Measurements from ENCODE around the gene ZNF521.
"Not testable (repeated sequence)": the region's sequence is repeated elsewhere in the genome, so short reads cannot be mapped to it uniquely, and the experiment has no call there.

The ZNF521 gene

GRCh38 chr18:25044694-25045093, 307.3 kb downstream of the ZNF521 start:
- no peak for DNase-seq (ENCODE audit: low spot score in 2 of 2)
- no peaks in the 10 kb centered on the region for H3K36me3 ChIP-seq (replicated peaks)
- peaks cover 3% of the 10 kb centered on the region; the same call in 1 of the 2 replicates for H3K4me1 ChIP-seq
- no peak overlapping the region for H3K4me3 ChIP-seq
- H3K27me3 ChIP-seq (ENCODE audit: low read depth), result no peaks in the 10 kb centered on the region
- in situ Hi-C loops (cut with MboI; ENCODE audit: low sequenced_read_pairs), result no loop called here
- H3K9me3 ChIP-seq, result no peaks in the 10 kb centered on the region

- in situ Hi-C loops (cut with MboI; ENCODE audit: low sequenced_read_pairs), result no loop called here
- peaks cover 8% of the 10 kb centered on the region for H3K4me1 ChIP-seq
- H3K9me3 ChIP-seq, result no peaks in the 10 kb centered on the region
- no peak overlapping the region for H3K4me3 ChIP-seq
- no peaks in the 10 kb centered on the region for H3K36me3 ChIP-seq (replicated peaks)
- DNase-seq (ENCODE audit: low spot score in 2 of 2), result no peak
- H3K27me3 ChIP-seq (ENCODE audit: low read depth), result no peaks in the 10 kb centered on the region
Observed at GRCh38 chr18:25043104-25043503, 308.9 kb downstream of the ZNF521 start.

- no peaks in the 10 kb centered on the region for H3K9me3 ChIP-seq
- DNase-seq (ENCODE audit: low spot score in 2 of 2), result no peak
- H3K4me1 ChIP-seq, result peaks cover 12% of the 10 kb centered on the region
- no peaks in the 10 kb centered on the region for H3K27me3 ChIP-seq (ENCODE audit: low read depth)
- in situ Hi-C loops (cut with MboI; ENCODE audit: low sequenced_read_pairs), result no loop called here
- no peak overlapping the region for H3K4me3 ChIP-seq
- no peaks in the 10 kb centered on the region for H3K36me3 ChIP-seq (replicated peaks)
Observed at GRCh38 chr18:25042641-25043051, 309.3 kb downstream of the ZNF521 start.

- peaks cover 12% of the 10 kb centered on the region for H3K4me1 ChIP-seq
- DNase-seq (ENCODE audit: low spot score in 2 of 2), result no peak
- no peak overlapping the region for H3K4me3 ChIP-seq
- H3K27me3 ChIP-seq (ENCODE audit: low read depth), result no peaks in the 10 kb centered on the region
- no peaks in the 10 kb centered on the region for H3K36me3 ChIP-seq (replicated peaks)
- H3K9me3 ChIP-seq, result no peaks in the 10 kb centered on the region
- in situ Hi-C loops (cut with MboI; ENCODE audit: low sequenced_read_pairs), result no loop called here
Observed at GRCh38 chr18:25039781-25040180, 312.2 kb downstream of the ZNF521 start.

- Histone ChIP-seq H3K4me1 (peaks cover 9% of the 10 kb centered on the region), H3K27me3 (ENCODE audit: low read depth) (no peaks in the 10 kb centered on the region), H3K9me3 (no peaks in the 10 kb centered on the region), H3K36me3 (replicated peaks) (no peaks in the 10 kb centered on the region), H3K4me3 (no peak overlapping the region)
- in situ Hi-C loops (cut with MboI; ENCODE audit: low sequenced_read_pairs), result no loop called here
- DNase-seq (ENCODE audit: low spot score in 2 of 2), result peak; percentile 64 to 67
Observed at GRCh38 chr18:25038261-25038660, 313.7 kb downstream of the ZNF521 start.

GRCh38 chr18:25033747-25034471, 318.1 kb downstream of the ZNF521 start:
- no peak for DNase-seq (ENCODE audit: low spot score in 2 of 2)
- Histone ChIP-seq H3K4me3 (no peak overlapping the region), H3K9me3 (no peaks in the 10 kb centered on the region), H3K27me3 (ENCODE audit: low read depth) (no peaks in the 10 kb centered on the region), H3K36me3 (replicated peaks) (no peaks in the 10 kb centered on the region), H3K4me1 (peaks cover 9% of the 10 kb centered on the region)
- in situ Hi-C loops (cut with MboI; ENCODE audit: low sequenced_read_pairs), result no loop called here

- H3K36me3 ChIP-seq (replicated peaks); H3K4me1 ChIP-seq; in situ Hi-C loops (cut with MboI; ENCODE audit: low sequenced_read_pairs); H3K27me3 ChIP-seq (ENCODE audit: low read depth); DNase-seq (ENCODE audit: low spot score in 2 of 2); H3K4me3 ChIP-seq; H3K9me3 ChIP-seq: not testable (repeated sequence)
Observed at GRCh38 chr18:25033175-25033574, 318.8 kb downstream of the ZNF521 start.

GRCh38 chr18:25029802-25030201, 322.2 kb downstream of the ZNF521 start:
- H3K36me3 ChIP-seq (replicated peaks), result no peaks in the 10 kb centered on the region
- no peaks in the 10 kb centered on the region for H3K9me3 ChIP-seq
- no peak for DNase-seq (ENCODE audit: low spot score in 2 of 2)
- in situ Hi-C loops (cut with MboI; ENCODE audit: low sequenced_read_pairs), result no loop called here
- no peak overlapping the region for H3K4me3 ChIP-seq
- H3K4me1 ChIP-seq, result no peaks in the 10 kb centered on the region
- no peaks in the 10 kb centered on the region for H3K27me3 ChIP-seq (ENCODE audit: low read depth)

- no peaks in the 10 kb centered on the region for H3K4me1 ChIP-seq
- H3K4me3 ChIP-seq, result no peak overlapping the region
- DNase-seq (ENCODE audit: low spot score in 2 of 2), result no peak
- in situ Hi-C loops (cut with MboI; ENCODE audit: low sequenced_read_pairs), result no loop called here
- no peaks in the 10 kb centered on the region for H3K9me3 ChIP-seq
- H3K36me3 ChIP-seq (replicated peaks), result no peaks in the 10 kb centered on the region
- no peaks in the 10 kb centered on the region for H3K27me3 ChIP-seq (ENCODE audit: low read depth)
Observed at GRCh38 chr18:25019931-25020330, 332.0 kb downstream of the ZNF521 start.

GRCh38 chr18:25019086-25019860, 332.7 kb downstream of the ZNF521 start:
- Histone ChIP-seq H3K4me3 (no peak overlapping the region), H3K27me3 (ENCODE audit: low read depth) (no peaks in the 10 kb centered on the region), H3K36me3 (replicated peaks) (no peaks in the 10 kb centered on the region), H3K9me3 (no peaks in the 10 kb centered on the region), H3K4me1 (no peaks in the 10 kb centered on the region)
- no peak for DNase-seq (ENCODE audit: low spot score in 2 of 2)
- in situ Hi-C loops (cut with MboI; ENCODE audit: low sequenced_read_pairs), result no loop called here

- no peaks in the 10 kb centered on the region for H3K27me3 ChIP-seq (ENCODE audit: low read depth)
- H3K4me3 ChIP-seq, result no peak overlapping the region
- in situ Hi-C loops (cut with MboI; ENCODE audit: low sequenced_read_pairs), result no loop called here
- DNase-seq (ENCODE audit: low spot score in 2 of 2), result peak in 1 of 2 experiments; percentile 9
- H3K36me3 ChIP-seq (replicated peaks), result no peaks in the 10 kb centered on the region
- no peaks in the 10 kb centered on the region for H3K4me1 ChIP-seq
- no peaks in the 10 kb centered on the region for H3K9me3 ChIP-seq
Observed at GRCh38 chr18:25016666-25017065, 335.3 kb downstream of the ZNF521 start.

GRCh38 chr18:25016181-25016580, 335.8 kb downstream of the ZNF521 start:
- no peaks in the 10 kb centered on the region for H3K4me1 ChIP-seq
- in situ Hi-C loops (cut with MboI; ENCODE audit: low sequenced_read_pairs), result no loop called here
- H3K4me3 ChIP-seq, result no peak overlapping the region
- DNase-seq (ENCODE audit: low spot score in 2 of 2), result no peak
- H3K27me3 ChIP-seq (ENCODE audit: low read depth), result no peaks in the 10 kb centered on the region
- no peaks in the 10 kb centered on the region for H3K36me3 ChIP-seq (replicated peaks)
- no peaks in the 10 kb centered on the region for H3K9me3 ChIP-seq
